GM15510 (cell line): ENCODE data around the gene RFX3.

ENCODE experiments used
- POLR2A ChIP-seq: IDR thresholded peaks from 3 replicates; pipeline ENCODE4 v1.6.1; 2011; ENCODE audit warnings: borderline replicate concordance; ENCODE audit not compliant: insufficient read length; ENCODE audit errors: extremely low read depth

Gene RFX3

DNA sequence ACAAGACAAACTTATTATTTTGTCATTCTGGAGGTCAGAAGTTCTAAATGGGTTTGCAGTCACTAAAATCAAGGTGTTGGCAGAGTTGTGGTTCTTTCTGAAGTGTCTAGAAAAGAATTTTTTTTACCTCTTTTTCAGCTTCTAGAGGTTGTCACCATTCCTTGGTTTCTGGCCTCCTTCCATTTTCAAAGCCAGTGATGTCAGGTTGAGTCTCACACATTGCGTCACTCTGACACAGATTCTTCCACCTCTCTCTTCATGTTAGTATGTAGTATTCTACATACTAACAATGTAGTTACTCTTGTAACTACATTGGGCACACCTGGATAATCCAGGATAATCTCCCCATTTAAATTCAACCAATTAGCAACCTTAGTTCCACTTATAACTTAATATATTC lies 290.3 kb downstream of the RFX3 start:
- TF ChIP-seq POLR2A: no peak

- no peak for TF ChIP-seq POLR2A
Measured at GRCh38 chr9:3224931-3225330, 300.9 kb downstream of the RFX3 start.

GRCh38 chr9:3215658-3216057 lies 310.1 kb downstream of the RFX3 start:
- TF ChIP-seq POLR2A: no peak

- TF ChIP-seq POLR2A: no peak
Measured at GRCh38 chr9:3214741-3215140, 311.1 kb downstream of the RFX3 start.

- no peak for TF ChIP-seq POLR2A
Measured at GRCh38 chr9:3205421-3206095, 320.2 kb downstream of the RFX3 start.

GRCh38 chr9:3200331-3200774 lies 325.4 kb downstream of the RFX3 start:
- TF ChIP-seq POLR2A: no peak

DNA sequence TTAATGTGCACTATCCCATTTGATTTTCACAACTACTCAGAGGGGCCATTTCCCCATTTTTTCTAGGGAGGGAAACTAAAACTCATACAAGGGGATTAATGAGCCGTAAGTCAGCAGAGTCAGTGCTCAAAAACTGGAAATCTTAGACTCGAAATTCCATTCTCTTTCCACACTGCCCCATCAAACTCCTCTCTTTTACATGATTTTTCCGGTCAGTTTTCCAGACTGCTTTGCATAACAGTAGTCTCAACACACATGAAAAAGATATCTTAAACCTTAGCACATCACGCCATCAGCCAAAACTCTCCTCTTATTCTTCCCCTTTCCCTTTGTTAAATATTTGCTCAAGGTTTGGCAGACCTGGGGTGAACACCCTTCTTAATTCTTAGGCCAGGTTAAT lies 332.0 kb downstream of the RFX3 start:
- no peak for TF ChIP-seq POLR2A

- TF ChIP-seq POLR2A: no peak
Measured at GRCh38 chr9:3191715-3192114, 334.1 kb downstream of the RFX3 start.

GRCh38 chr9:3189113-3189861 lies 336.5 kb downstream of the RFX3 start:
- no peak for TF ChIP-seq POLR2A

- TF ChIP-seq POLR2A: no peak
Measured at GRCh38 chr9:3186751-3187150, 339.1 kb downstream of the RFX3 start.

GRCh38 chr9:3181049-3181953 lies 344.5 kb downstream of the RFX3 start:
- no peak for TF ChIP-seq POLR2A

DNA sequence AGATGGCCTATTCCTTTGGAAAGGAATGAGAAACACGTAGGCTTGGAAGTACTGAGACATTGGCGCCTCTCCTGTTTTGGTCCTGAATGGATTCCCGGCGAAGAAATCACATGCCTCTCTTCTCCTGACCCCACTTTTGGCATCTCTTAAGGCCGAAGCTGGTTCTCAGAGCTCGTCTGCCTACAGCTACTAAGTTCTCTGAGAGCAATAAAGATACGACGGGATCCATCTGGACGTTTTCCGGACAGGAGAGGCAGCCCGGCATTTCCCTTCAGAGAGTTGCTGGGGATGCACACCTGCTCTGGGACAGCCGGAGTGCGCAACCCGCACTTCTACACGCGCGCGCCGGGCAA lies 345.1 kb downstream of the RFX3 start:
- no peak for TF ChIP-seq POLR2A

DNA sequence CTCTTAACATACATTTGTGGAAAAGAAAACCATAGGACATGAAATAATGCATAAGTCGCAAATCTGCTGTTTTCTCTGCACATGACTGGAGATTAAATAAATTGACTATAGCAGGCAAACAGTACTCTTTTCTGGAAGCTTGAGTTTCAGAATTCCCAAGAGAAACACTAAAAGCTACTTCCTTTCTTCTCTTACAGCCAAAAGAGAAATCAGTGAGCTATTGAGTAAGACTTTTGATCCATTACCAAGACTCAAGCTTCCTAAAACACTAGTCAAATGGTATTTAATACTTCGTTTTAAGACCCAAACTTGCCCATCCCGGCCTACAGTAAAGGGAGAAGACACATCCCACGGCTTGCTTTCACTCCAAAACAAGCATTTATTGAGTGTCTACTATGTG lies 346.1 kb downstream of the RFX3 start:
- no peak for TF ChIP-seq POLR2A

- TF ChIP-seq POLR2A: no peak
Measured at GRCh38 chr9:3177936-3178335, 347.9 kb downstream of the RFX3 start.

DNA sequence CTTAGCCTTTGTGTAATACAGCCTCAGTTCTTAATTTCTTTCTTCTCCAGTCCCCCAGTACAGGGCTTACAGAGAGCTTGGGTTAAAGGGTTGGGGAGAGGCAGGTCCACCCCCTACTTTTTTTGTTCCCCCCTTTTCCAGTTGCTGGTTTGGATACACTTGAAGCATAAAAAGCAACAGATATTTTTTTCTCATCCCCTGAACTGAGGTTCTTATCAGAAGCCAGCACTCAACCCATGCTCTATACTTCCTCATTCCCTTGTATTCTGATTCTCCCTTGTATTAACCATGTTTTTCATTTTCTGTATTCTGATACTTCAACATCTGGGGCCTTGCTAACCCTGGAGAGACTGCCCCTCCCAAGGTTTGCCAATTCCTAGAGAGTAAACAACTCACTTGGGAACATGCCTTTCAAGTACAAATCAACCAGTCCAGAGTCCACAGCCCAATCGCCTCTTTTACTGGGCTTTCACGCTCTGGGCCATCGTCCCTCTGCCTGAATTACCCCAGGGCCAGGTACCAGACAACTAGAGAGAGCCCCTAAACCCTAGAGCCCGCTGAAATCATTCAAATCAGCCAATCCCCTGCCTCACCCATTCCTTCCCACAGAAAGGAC lies 348.5 kb downstream of the RFX3 start:
- no peak for TF ChIP-seq POLR2A
